ENCODE data around the gene OR1I1. TPM values are rescaled to one million over a fixed set of nuclear protein-coding genes. Genes with fewer than 3 reads are reported as not detected.
"Not testable (repeated sequence)": the region's sequence is repeated elsewhere in the genome, so short reads cannot be mapped to it uniquely, and the experiment has no call there.

The OR1I1 gene
- total RNA-seq, 1 experiment from 2014 or later = not detected

DNA sequence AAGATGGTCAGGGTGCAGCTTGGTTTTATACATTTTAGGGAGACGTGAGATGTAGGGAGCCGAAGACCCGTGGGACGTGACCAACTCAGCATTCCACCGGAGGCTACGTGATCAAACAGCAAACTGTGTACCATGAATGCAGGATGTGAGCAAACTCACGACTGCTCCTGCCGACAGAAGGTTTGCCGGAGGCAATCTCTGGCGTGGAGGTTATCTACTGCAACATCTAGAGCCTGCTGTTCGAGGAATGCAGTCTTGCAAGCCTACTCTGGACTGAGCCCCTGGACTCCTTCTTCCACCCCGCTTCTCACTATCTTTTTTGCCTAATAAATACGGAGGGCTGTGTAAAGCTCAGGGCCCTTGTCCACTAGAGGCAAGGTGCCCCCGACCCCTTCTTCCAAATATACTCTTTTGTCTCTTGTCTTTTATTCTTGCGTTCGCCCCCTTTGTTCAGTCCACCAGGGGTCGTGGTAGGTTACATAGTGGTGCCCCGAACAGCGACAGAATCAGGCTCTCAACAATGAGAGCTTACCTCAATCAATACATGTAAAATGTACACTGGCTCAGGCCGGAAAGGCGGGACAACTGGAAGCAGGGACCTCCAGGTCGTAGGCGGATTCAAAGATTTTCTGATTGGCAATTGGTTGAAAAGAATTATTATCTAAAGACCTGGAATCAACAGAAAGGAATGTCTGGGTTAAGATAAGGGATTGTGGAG lies 8.9 kb upstream of the OR1I1 start:
- Mint-ChIP-seq H3K4me3 (ENCODE audit: low read depth, unreplicated experiment) (peak overlapping the region; percentile 63), H3K27ac (ENCODE audit: unreplicated experiment) (peak overlapping the region; percentile 44), H3K36me3 (ENCODE audit: insufficient read depth, unreplicated experiment) (peaks cover 11% of the 10 kb centered on the region), H3K9me3 (ENCODE audit: low read depth, unreplicated experiment) (no peaks in the 10 kb centered on the region), H3K4me1 (ENCODE audit: low read depth, unreplicated experiment) (peaks cover 29% of the 10 kb centered on the region), H3K27me3 (ENCODE audit: unreplicated experiment) (no peaks in the 10 kb centered on the region)
- CTCF ChIA-PET = interaction anchor here (0.6 kb wide), 1 partner anchor 102 kb away, joined by 3 read pairs; no protein-coding TSS in a partner anchor
- BruUV-seq (replicated peaks) = no TSS peak
- TF ChIP-seq CTCF (IDR thresholded peaks at IDR 0.05; ENCODE audit: unreplicated experiment) = no peak
- peak; percentile 54 for DNase-seq
- intact Hi-C loops (cut with micrococcal nuclease; ENCODE audit: unreplicated experiment) = no loop called here

GRCh38 chr19:15074371-15074770 lies 7.6 kb upstream of the OR1I1 start:
- no peaks in the 10 kb centered on the region for H3K9me3 Mint-ChIP-seq (ENCODE audit: low read depth, unreplicated experiment)
- peaks cover 29% of the 10 kb centered on the region for H3K4me1 Mint-ChIP-seq (ENCODE audit: low read depth, unreplicated experiment)
- no TSS peak for BruUV-seq (replicated peaks)
- no peak overlapping the region for H3K27ac Mint-ChIP-seq (ENCODE audit: unreplicated experiment)
- no peak for DNase-seq
- intact Hi-C loops (cut with micrococcal nuclease; ENCODE audit: unreplicated experiment) = no loop called here
- H3K36me3 Mint-ChIP-seq (ENCODE audit: insufficient read depth, unreplicated experiment) = peaks cover 11% of the 10 kb centered on the region
- no peak for TF ChIP-seq CTCF (IDR thresholded peaks at IDR 0.05; ENCODE audit: unreplicated experiment)
- H3K4me3 Mint-ChIP-seq (ENCODE audit: low read depth, unreplicated experiment) = no peak overlapping the region
- CTCF ChIA-PET = no interaction called here
- H3K27me3 Mint-ChIP-seq (ENCODE audit: unreplicated experiment) = no peaks in the 10 kb centered on the region

- no peak overlapping the region for H3K27ac Mint-ChIP-seq (ENCODE audit: unreplicated experiment)
- peaks cover 11% of the 10 kb centered on the region for H3K36me3 Mint-ChIP-seq (ENCODE audit: insufficient read depth, unreplicated experiment)
- peaks cover 20% of the 10 kb centered on the region for H3K4me1 Mint-ChIP-seq (ENCODE audit: low read depth, unreplicated experiment)
- TF ChIP-seq CTCF (IDR thresholded peaks at IDR 0.05; ENCODE audit: unreplicated experiment) = no peak
- no TSS peak for BruUV-seq (replicated peaks)
- H3K4me3 Mint-ChIP-seq (ENCODE audit: low read depth, unreplicated experiment) = no peak overlapping the region
- H3K27me3 Mint-ChIP-seq (ENCODE audit: unreplicated experiment) = no peaks in the 10 kb centered on the region
- intact Hi-C loops (cut with micrococcal nuclease; ENCODE audit: unreplicated experiment) = no loop called here
- H3K9me3 Mint-ChIP-seq (ENCODE audit: low read depth, unreplicated experiment) = no peaks in the 10 kb centered on the region
- DNase-seq = no peak
- CTCF ChIA-PET = no interaction called here
Measured at GRCh38 chr19:15075806-15076205, 6.2 kb upstream of the OR1I1 start.

DNA sequence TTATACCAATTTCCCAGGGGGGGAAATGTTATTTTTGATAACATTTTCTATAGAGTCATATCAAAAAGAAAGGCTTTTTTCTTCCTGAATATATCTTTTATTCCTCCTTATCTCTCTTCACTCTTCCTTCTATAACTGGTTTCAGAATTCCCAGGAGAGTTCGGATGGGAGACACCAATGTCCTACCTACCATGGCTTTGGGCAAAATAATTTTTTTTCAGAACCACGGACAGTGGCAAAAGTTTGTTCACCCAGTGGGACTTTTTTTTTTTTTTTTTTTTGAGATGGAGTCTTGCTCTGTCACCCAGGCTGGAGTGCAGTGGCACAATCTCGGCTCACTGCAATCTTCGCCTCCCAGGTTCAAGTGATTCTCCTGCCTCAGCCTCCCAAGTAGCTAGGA lies 2.0 kb upstream of the OR1I1 start:
- peaks cover 18% of the 10 kb centered on the region for H3K27me3 Mint-ChIP-seq (ENCODE audit: unreplicated experiment)
- not testable (repeated sequence) for H3K4me1 Mint-ChIP-seq (ENCODE audit: low read depth, unreplicated experiment)

GRCh38 chr19:15087182-15087581 lies 5.2 kb downstream of the OR1I1 start:
- no peak overlapping the region for H3K4me3 Mint-ChIP-seq (ENCODE audit: low read depth, unreplicated experiment)
- H3K9me3 Mint-ChIP-seq (ENCODE audit: low read depth, unreplicated experiment) = no peaks in the 10 kb centered on the region
- no peak for TF ChIP-seq CTCF (IDR thresholded peaks at IDR 0.05; ENCODE audit: unreplicated experiment)
- BruUV-seq (replicated peaks) = no TSS peak
- no peaks in the 10 kb centered on the region for H3K4me1 Mint-ChIP-seq (ENCODE audit: low read depth, unreplicated experiment)
- H3K27me3 Mint-ChIP-seq (ENCODE audit: unreplicated experiment) = peaks cover 48% of the 10 kb centered on the region
- H3K27ac Mint-ChIP-seq (ENCODE audit: unreplicated experiment) = no peak overlapping the region
- intact Hi-C loops (cut with micrococcal nuclease; ENCODE audit: unreplicated experiment) = no loop called here
- no peak for DNase-seq
- H3K36me3 Mint-ChIP-seq (ENCODE audit: insufficient read depth, unreplicated experiment) = no peaks in the 10 kb centered on the region
- CTCF ChIA-PET = no interaction called here

More for the DNA sequence above, 2.0 kb upstream of the OR1I1 start:
- BruUV-seq (replicated peaks); H3K36me3 Mint-ChIP-seq (ENCODE audit: insufficient read depth, unreplicated experiment); intact Hi-C loops (cut with micrococcal nuclease; ENCODE audit: unreplicated experiment); DNase-seq; H3K4me3 Mint-ChIP-seq (ENCODE audit: low read depth, unreplicated experiment); H3K9me3 Mint-ChIP-seq (ENCODE audit: low read depth, unreplicated experiment); H3K27ac Mint-ChIP-seq (ENCODE audit: unreplicated experiment): not testable (repeated sequence)
- CTCF ChIA-PET = interaction anchor here (0.5 to 0.7 kb wide), 2 partner anchors 10 to 12 kb away, joined by 4 to 5 read pairs; no protein-coding TSS in a partner anchor

All from Calu3 (cell line).